ENCODE data around the gene KCNMB1.

Gene KCNMB1

DNA sequence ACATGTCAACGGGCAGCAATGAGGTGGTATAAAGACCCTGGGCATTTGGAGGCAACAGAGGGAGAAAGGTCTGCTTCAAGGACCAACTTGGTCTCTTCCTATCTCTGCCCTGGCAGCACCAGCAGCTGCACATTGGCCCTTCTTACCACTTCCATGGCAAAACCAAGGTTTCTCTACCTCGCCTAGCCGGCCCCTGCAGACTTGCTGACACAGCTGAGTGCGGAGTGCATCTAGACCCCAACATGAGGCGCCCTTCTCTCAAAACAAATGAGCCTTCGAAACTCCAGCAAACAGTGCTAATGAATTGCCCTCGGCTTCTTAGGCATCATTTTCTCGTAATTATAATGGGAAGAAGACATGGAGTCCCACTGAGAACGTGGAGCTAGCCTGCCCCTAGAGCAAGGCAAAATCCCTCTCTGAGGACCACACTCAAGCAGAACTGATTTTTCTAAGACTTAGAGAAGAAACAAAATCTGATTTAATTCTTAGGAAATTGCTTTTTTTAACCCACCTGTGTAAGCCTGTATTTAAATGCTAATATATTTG lies 42.1 kb downstream of the KCNMB1 start:
- TF ChIP-seq, protein P1, sequence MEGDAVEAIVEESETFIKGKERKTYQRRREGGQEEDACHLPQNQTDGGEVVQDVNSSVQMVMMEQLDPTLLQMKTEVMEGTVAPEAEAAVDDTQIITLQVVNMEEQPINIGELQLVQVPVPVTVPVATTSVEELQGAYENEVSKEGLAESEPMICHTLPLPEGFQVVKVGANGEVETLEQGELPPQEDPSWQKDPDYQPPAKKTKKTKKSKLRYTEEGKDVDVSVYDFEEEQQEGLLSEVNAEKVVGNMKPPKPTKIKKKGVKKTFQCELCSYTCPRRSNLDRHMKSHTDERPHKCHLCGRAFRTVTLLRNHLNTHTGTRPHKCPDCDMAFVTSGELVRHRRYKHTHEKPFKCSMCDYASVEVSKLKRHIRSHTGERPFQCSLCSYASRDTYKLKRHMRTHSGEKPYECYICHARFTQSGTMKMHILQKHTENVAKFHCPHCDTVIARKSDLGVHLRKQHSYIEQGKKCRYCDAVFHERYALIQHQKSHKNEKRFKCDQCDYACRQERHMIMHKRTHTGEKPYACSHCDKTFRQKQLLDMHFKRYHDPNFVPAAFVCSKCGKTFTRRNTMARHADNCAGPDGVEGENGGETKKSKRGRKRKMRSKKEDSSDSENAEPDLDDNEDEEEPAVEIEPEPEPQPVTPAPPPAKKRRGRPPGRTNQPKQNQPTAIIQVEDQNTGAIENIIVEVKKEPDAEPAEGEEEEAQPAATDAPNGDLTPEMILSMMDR (conservative IDR thresholded peaks at IDR 0.05; ENCODE audit: low read length): no peak
- DNase-seq (ENCODE audit: low read depth): no peak
- H3K4me3 ChIP-seq (ENCODE audit: low read length): no peak overlapping the region

DNA sequence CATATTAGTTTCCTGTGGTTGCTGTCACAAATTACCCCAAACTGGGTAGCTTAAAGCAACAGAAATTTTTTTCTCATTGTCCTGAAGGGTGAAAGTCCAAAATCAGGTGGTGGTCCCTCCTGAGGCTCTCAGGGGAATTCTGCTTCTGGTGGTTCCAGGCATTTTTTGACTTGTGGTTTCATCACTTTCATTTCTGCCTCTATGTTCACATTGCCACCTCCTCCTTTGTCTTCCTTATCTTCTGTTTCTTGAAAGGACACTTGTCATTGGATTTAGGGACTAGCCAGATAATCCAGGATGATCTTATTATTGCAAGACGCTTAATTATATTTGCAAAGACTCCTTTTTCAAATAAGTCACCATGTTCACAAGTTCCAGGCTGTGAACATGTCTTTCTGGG lies 43.2 kb downstream of the KCNMB1 start:
- TF ChIP-seq, protein P1 (conservative IDR thresholded peaks at IDR 0.05; ENCODE audit: low read length): no peak
- H3K4me3 ChIP-seq (ENCODE audit: low read length): no peak overlapping the region
- DNase-seq (ENCODE audit: low read depth): no peak

DNA sequence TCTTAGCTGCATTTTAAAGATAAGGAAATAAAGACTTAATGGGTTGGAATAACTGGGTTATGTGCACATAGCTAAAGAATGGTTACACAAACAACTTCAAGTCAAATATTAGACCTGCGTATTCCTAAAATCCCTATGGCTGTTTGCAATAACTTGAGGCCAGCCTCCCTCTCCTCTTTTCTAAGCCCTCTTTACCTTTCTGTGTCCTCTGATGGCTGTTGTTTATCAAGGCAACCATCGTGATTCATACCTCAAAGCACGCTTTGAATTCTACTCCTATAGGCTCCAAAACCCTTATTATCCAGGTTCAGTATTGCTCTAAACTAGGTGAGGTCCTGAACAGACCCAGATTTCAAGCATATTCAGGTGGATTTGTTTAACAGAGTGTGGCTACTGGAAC lies 46.0 kb downstream of the KCNMB1 start:
- TF ChIP-seq, protein P1 (conservative IDR thresholded peaks at IDR 0.05; ENCODE audit: low read length): no peak
- no peak for DNase-seq (ENCODE audit: low read depth)
- no peak overlapping the region for H3K4me3 ChIP-seq (ENCODE audit: low read length)

DNA sequence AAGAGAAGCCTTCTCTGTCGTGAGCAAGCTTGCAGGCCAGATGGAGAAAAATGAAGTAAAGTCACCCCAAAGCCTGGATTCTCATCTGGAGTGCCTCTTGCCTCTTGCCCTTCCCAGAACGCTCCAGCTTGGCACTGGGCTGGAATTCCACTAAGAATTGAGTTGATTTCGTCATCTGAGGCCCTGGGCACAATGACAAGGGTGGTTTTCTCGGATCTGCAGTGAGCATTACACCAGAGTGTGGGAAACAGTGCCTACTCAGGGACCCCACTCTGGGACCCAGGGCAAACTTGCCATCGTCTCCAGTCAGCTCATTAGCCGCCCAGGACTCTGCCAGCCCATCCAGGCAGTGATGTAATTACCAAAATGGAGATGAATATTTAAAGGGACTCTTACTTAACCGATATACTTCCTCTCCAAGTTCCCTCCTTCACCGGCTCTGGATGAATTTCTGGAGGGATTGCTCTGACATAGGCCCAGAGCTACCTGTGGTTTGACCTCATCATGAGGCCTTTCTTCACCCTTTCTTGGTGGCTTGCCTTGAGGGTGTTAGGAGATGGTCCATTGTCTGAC lies 46.9 kb downstream of the KCNMB1 start:
- DNase-seq (ENCODE audit: low read depth): peak; percentile 21
- TF ChIP-seq, protein P1 (conservative IDR thresholded peaks at IDR 0.05; ENCODE audit: low read length): no peak
- no peak overlapping the region for H3K4me3 ChIP-seq (ENCODE audit: low read length)

DNA sequence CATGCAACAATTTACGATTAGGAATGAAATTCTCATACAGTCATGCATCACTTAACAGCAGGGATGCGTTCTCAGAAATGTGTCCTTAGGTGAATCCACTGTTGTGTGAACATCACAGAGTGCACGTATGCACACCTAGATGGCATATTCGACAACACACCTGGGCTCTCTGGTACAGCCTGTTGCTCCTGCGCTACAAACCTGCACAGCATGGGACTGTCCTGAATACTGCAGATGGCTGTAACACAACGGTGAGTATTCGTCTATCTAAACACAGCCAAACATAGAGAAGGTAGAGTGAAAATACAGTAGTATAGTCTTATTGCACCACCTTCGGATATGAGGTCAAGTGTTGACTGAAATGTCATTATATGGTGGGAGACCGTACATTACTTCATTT lies 47.6 kb downstream of the KCNMB1 start:
- TF ChIP-seq, protein P1 (conservative IDR thresholded peaks at IDR 0.05; ENCODE audit: low read length): no peak
- DNase-seq (ENCODE audit: low read depth): no peak
- H3K4me3 ChIP-seq (ENCODE audit: low read length): no peak overlapping the region

DNA sequence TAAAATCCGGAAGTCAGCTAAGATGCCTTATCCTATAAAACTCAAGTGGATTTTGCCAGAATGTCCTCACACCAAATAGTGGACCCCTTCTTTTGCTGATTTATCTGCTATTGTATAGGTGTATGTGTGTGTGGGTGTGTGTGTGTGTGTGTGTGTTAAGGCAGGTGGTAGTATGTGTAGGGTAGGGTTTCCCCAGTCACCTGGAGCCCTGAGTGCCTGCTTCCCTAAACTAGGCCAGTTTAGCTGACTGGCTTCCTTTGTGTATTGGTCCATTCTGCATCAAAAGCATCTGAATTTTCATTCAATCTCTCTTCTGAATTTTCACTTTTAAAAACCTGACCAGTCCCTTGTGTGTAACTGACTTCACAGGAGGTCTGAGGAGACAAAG lies 49.4 kb downstream of the KCNMB1 start:
- TF ChIP-seq, protein P1 (conservative IDR thresholded peaks at IDR 0.05; ENCODE audit: low read length): no peak
- no peak for DNase-seq (ENCODE audit: low read depth)
- no peak overlapping the region for H3K4me3 ChIP-seq (ENCODE audit: low read length)

DNA sequence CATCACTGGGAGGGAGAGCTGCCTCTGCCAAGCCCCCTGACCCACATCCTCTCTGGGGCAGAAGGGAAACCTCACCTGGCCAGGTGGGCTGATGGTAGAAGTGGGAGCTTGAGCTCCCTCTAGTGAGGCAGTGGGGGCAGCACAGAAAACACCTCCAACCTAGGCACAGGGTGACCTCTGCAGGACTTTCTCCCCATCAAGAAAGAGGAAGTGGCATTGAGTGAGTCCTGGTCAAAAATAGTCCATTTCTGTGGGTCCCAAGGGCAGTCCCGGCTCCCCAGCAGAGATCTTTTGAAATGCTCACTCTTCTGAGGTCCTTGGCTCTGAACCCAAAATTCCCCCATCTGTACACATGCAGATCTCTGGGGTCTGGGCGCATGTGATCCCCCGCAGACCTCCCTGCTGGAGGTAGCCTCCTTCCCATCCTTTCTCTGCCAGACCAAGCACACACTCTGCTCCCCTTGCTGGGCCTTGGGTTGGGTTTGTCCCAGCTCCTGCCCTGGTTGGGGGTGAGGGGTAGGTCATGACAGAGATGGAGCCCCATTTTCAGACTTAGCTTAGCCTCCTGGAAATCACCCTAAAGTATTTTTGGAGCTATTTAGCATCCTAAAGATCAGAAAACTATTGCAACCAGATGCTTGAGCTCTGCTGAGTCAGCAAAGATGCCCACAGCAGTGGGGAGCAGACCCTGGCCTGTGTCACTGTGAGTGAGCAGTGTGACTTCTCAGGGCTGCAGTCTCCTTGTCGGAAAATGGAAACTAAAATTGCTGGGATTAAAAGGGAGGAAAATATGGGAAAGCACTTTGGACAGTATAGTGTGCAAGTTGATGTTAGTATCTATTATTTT lies 50.0 kb downstream of the KCNMB1 start:
- DNase-seq (ENCODE audit: low read depth): no peak
- no peak overlapping the region for H3K4me3 ChIP-seq (ENCODE audit: low read length)
- TF ChIP-seq, protein P1 (conservative IDR thresholded peaks at IDR 0.05; ENCODE audit: low read length): no peak

Data from AG10803 (cell line).